ENCODE data around the gene GSKIP. TPM values are rescaled to one million over a fixed set of nuclear protein-coding genes. Genes with fewer than 3 reads are reported as not detected.
A peak's percentile ranks its signal among the peaks of the same experiment; 100 is the strongest.

GSKIP gene
- total RNA-seq, 1 donor from 2014 or later: 73.2 TPM

- Histone ChIP-seq H3K27ac (no peak overlapping the region), H3K9me3 (ENCODE audit: low read depth) (no peaks in the 10 kb centered on the region), H3K27me3 (no peaks in the 10 kb centered on the region), H4K20me1 (ENCODE audit: low read depth) (peaks cover 35% of the 10 kb centered on the region), H3K79me2 (ENCODE audit: low read depth) (peaks cover 76% of the 10 kb centered on the region), H3K9ac (no peak overlapping the region), H3K4me1 (peaks cover 16% of the 10 kb centered on the region), H3K4me3 (no peak overlapping the region), H3F3A (ENCODE audit: low read depth) (peaks cover 14% of the 10 kb centered on the region), H3K36me3 (no peaks in the 10 kb centered on the region), H3K4me2 (no peak overlapping the region), H2AFZ (replicated peaks) (no peak overlapping the region)
- Mint-ChIP-seq H3K27ac (no peak overlapping the region), H3K9me3 (no peaks in the 10 kb centered on the region), H3K27me3 (ENCODE audit: insufficient read depth, low read depth) (no peaks in the 10 kb centered on the region), H3K36me3 (no peaks in the 10 kb centered on the region), H3K4me3 (no peak overlapping the region), H3K4me1 (peaks cover 32% of the 10 kb centered on the region)
- no peak for DNase-seq (ENCODE audit: low spot score)
- no peak for TF ChIP-seq EZH2 (IDR thresholded peaks at IDR 0.05)
- TF ChIP-seq CTCF (IDR thresholded peaks at IDR 0.05): no peak
- TF ChIP-seq EZH2phosphoT487 (IDR thresholded peaks at IDR 0.05): no peak
Measured at GRCh38 chr14:96359959-96360358, 3.4 kb upstream of the GSKIP start.

GRCh38 chr14:96362071-96362964 lies 1.0 kb upstream of the GSKIP start:
- Mint-ChIP-seq H3K36me3 (no peaks in the 10 kb centered on the region), H3K9me3 (no peaks in the 10 kb centered on the region), H3K4me1 (peaks cover 38% of the 10 kb centered on the region), H3K27me3 (ENCODE audit: insufficient read depth, low read depth) (no peaks in the 10 kb centered on the region), H3K4me3 (peak overlapping the region; percentile 95), H3K27ac (peak overlapping the region; percentile 5)
- H3K4me2 ChIP-seq: peak overlapping the region; percentile 92
- H3K27ac ChIP-seq: peak overlapping the region; percentile 75
- TF ChIP-seq EZH2 (IDR thresholded peaks at IDR 0.05) (no peak), CTCF (IDR thresholded peaks at IDR 0.05) (no peak), EZH2phosphoT487 (IDR thresholded peaks at IDR 0.05) (no peak)
- no peaks in the 10 kb centered on the region for H3K36me3 ChIP-seq
- H2AFZ ChIP-seq (replicated peaks): peak overlapping the region; percentile 64
- H3K9ac ChIP-seq: peak overlapping the region; percentile 77
- peak; percentile 63 for DNase-seq (ENCODE audit: low spot score)
- H3K4me1 ChIP-seq: peaks cover 16% of the 10 kb centered on the region
- no peaks in the 10 kb centered on the region for H3K9me3 ChIP-seq (ENCODE audit: low read depth)
- H3F3A ChIP-seq (ENCODE audit: low read depth): peaks cover 14% of the 10 kb centered on the region
- H4K20me1 ChIP-seq (ENCODE audit: low read depth): peaks cover 51% of the 10 kb centered on the region
- H3K4me3 ChIP-seq: peak overlapping the region; percentile 71
- peaks cover 89% of the 10 kb centered on the region for H3K79me2 ChIP-seq (ENCODE audit: low read depth)
- no peaks in the 10 kb centered on the region for H3K27me3 ChIP-seq

GRCh38 chr14:96363751-96364336 lies 518 bp downstream of the GSKIP start:
- TF ChIP-seq EZH2 (IDR thresholded peaks at IDR 0.05): peak; percentile 22
- no peak for TF ChIP-seq CTCF (IDR thresholded peaks at IDR 0.05)
- TF ChIP-seq EZH2phosphoT487 (IDR thresholded peaks at IDR 0.05): no peak
- Histone ChIP-seq H3K4me2 (peak overlapping the region; percentile 91), H3K36me3 (no peaks in the 10 kb centered on the region), H4K20me1 (ENCODE audit: low read depth) (peaks cover 51% of the 10 kb centered on the region), H2AFZ (replicated peaks) (peak overlapping the region; percentile 27), H3F3A (ENCODE audit: low read depth) (peaks cover 14% of the 10 kb centered on the region), H3K9ac (peak overlapping the region; percentile 72), H3K27ac (peak overlapping the region; percentile 40), H3K79me2 (ENCODE audit: low read depth) (peaks cover 93% of the 10 kb centered on the region), H3K9me3 (ENCODE audit: low read depth) (no peaks in the 10 kb centered on the region), H3K4me1 (peaks cover 16% of the 10 kb centered on the region), H3K27me3 (no peaks in the 10 kb centered on the region), H3K4me3 (peak overlapping the region; percentile 71)
- peak; percentile 74 for DNase-seq (ENCODE audit: low spot score)
- Mint-ChIP-seq H3K27ac (no peak overlapping the region), H3K36me3 (peaks cover 5% of the 10 kb centered on the region), H3K9me3 (no peaks in the 10 kb centered on the region), H3K4me3 (peak overlapping the region; percentile 94), H3K27me3 (ENCODE audit: insufficient read depth, low read depth) (no peaks in the 10 kb centered on the region), H3K4me1 (peaks cover 44% of the 10 kb centered on the region)

All from neural progenitor cell (in vitro differentiated cells).